ENCODE data around the gene NXNL2.

DNA sequence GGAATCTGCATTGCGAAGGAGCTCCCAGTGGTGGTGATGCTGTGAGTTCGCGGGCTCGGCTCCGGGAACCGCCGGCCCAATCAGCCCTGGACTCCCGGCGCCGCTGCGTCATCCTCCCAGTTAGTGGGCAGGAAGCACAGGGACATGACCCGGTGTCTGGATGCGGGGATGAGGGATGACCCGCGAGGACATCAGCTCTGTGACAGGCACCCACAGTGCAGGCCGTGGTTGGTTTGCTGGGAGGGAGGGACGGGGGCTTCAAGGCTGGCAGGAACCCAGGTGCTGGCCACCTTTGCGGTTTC lies 996 bp downstream of the NXNL2 start:
- TF ChIP-seq SP1 (IDR thresholded peaks at IDR 0.05) (no peak), JUND (IDR thresholded peaks at IDR 0.05) (no peak), YY1 (IDR thresholded peaks at IDR 0.05) (no peak), TAF1 (conservative IDR thresholded peaks at IDR 0.05) (no peak), GABPA (IDR thresholded peaks at IDR 0.05 in 1 of 2, conservative IDR thresholded peaks at IDR 0.05 in 1 of 2) (no peak), FOXA1 (IDR thresholded peaks at IDR 0.05) (no peak), RAD21 (IDR thresholded peaks at IDR 0.05) (no peak)
- TF ChIP-seq, protein P1, sequence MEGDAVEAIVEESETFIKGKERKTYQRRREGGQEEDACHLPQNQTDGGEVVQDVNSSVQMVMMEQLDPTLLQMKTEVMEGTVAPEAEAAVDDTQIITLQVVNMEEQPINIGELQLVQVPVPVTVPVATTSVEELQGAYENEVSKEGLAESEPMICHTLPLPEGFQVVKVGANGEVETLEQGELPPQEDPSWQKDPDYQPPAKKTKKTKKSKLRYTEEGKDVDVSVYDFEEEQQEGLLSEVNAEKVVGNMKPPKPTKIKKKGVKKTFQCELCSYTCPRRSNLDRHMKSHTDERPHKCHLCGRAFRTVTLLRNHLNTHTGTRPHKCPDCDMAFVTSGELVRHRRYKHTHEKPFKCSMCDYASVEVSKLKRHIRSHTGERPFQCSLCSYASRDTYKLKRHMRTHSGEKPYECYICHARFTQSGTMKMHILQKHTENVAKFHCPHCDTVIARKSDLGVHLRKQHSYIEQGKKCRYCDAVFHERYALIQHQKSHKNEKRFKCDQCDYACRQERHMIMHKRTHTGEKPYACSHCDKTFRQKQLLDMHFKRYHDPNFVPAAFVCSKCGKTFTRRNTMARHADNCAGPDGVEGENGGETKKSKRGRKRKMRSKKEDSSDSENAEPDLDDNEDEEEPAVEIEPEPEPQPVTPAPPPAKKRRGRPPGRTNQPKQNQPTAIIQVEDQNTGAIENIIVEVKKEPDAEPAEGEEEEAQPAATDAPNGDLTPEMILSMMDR (IDR thresholded peaks at IDR 0.05; ENCODE audit: low read depth, low read length, missing input control), result no peak
- TF ChIP-seq, protein P2, sequence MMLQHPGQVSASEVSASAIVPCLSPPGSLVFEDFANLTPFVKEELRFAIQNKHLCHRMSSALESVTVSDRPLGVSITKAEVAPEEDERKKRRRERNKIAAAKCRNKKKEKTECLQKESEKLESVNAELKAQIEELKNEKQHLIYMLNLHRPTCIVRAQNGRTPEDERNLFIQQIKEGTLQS (IDR thresholded peaks at IDR 0.05), result no peak
- TF ChIP-seq, protein P3, sequence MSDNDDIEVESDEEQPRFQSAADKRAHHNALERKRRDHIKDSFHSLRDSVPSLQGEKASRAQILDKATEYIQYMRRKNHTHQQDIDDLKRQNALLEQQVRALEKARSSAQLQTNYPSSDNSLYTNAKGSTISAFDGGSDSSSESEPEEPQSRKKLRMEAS (IDR thresholded peaks at IDR 0.05), result no peak
- TF ChIP-seq, protein P4, sequence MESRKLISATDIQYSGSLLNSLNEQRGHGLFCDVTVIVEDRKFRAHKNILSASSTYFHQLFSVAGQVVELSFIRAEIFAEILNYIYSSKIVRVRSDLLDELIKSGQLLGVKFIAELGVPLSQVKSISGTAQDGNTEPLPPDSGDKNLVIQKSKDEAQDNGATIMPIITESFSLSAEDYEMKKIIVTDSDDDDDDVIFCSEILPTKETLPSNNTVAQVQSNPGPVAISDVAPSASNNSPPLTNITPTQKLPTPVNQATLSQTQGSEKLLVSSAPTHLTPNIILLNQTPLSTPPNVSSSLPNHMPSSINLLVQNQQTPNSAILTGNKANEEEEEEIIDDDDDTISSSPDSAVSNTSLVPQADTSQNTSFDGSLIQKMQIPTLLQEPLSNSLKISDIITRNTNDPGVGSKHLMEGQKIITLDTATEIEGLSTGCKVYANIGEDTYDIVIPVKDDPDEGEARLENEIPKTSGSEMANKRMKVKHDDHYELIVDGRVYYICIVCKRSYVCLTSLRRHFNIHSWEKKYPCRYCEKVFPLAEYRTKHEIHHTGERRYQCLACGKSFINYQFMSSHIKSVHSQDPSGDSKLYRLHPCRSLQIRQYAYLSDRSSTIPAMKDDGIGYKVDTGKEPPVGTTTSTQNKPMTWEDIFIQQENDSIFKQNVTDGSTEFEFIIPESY (IDR thresholded peaks at IDR 0.05), result no peak
- TF ChIP-seq, protein P5, sequence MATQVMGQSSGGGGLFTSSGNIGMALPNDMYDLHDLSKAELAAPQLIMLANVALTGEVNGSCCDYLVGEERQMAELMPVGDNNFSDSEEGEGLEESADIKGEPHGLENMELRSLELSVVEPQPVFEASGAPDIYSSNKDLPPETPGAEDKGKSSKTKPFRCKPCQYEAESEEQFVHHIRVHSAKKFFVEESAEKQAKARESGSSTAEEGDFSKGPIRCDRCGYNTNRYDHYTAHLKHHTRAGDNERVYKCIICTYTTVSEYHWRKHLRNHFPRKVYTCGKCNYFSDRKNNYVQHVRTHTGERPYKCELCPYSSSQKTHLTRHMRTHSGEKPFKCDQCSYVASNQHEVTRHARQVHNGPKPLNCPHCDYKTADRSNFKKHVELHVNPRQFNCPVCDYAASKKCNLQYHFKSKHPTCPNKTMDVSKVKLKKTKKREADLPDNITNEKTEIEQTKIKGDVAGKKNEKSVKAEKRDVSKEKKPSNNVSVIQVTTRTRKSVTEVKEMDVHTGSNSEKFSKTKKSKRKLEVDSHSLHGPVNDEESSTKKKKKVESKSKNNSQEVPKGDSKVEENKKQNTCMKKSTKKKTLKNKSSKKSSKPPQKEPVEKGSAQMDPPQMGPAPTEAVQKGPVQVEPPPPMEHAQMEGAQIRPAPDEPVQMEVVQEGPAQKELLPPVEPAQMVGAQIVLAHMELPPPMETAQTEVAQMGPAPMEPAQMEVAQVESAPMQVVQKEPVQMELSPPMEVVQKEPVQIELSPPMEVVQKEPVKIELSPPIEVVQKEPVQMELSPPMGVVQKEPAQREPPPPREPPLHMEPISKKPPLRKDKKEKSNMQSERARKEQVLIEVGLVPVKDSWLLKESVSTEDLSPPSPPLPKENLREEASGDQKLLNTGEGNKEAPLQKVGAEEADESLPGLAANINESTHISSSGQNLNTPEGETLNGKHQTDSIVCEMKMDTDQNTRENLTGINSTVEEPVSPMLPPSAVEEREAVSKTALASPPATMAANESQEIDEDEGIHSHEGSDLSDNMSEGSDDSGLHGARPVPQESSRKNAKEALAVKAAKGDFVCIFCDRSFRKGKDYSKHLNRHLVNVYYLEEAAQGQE (IDR thresholded peaks at IDR 0.05), result no peak

Data from liver (tissue), 3 donors.